Stimulated activated CD8-positive, alpha-beta memory T cell treated with anti-CD3 and anti-CD28 coated beads, Interleukin-15, amount 100 ng/mL, for 1 hour (primary cell): ENCODE measurements around the gene BCKDK.
A peak's percentile ranks its signal among the peaks of the same experiment; 100 is the strongest.

Experiments
- DNase-seq: peaks from one replicate; pipeline ENCODE4 v3.0.0-alpha.2; 2020; ENCODE audit warnings: low read depth

The BCKDK gene

DNA sequence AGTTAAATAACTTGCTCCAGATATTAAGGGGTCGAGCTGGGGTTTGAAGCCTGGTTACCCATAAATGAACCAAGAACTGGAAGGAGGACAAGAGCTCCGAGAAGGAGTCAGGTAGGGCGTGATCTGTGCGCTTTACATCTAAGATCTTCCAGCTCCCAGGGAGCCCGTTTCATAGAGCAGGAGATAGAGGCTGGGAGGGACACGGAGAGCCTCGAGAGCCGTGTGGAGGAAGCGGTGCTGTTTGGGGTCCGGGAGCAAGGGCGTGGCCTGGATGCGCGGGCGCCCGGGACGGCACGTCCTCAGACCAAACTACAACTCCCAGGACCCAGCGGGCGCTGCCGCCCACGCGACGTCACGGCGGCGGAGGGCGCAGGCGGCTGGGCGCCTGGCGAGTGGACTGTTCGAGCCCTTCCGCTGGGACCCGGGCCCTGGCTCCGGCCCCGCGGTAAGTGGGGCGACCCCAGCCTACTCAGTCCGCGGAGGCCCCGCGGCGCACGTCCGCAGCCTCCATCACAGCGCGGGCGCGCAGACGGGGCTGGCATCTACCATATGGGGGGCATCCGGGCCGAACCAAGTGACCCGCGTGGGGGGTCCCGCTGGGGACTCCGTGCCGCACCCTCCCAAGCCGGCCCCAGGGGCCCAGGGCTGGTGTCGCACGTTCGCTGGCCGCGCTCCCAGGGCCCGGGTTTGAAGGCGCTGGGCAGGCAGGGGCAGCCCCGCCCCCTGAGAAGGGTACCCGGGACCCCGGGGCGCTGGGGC is at the start of gene BCKDK:
Gene BCKDK, plus strand, starts transcription at position 352 of the 759 bp plus-strand sequence. CDS start 838 bp downstream, outside the sequence.
- DNase-seq = peak; percentile 21

DNA sequence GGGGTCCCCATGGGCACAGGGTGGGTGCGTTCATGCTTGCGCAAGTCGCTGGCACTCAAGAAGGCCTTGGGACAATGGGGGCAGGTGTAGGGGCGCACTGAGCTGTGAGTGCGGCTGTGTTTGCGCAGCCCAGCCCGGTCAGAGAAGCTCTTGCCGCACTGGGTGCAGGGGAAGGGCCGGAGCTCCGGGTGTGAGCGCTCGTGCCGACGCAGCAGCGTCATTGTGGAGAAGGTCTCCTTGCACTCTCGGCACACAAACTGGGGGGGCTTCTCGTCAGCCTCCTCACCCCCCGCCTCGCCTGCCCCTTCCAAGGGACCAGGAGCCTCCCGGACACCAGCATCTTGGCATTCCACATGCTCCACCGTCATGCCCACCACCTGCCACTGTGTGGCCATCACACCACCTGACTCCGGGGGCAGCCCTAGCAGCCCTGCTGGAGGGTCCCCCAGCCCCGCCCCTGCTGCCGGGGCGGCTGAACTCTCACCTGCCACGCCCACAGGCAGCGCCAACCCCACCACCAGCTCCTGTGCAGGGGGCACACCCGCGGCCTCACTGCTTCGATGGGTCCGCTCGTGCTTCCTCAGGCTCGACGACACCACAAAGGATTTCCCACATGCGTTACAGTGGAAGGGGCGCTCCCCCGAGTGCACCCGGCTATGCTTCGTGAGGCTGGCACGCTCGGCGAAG is 46.9 kb upstream of the BCKDK start:
- no peak for DNase-seq

DNA sequence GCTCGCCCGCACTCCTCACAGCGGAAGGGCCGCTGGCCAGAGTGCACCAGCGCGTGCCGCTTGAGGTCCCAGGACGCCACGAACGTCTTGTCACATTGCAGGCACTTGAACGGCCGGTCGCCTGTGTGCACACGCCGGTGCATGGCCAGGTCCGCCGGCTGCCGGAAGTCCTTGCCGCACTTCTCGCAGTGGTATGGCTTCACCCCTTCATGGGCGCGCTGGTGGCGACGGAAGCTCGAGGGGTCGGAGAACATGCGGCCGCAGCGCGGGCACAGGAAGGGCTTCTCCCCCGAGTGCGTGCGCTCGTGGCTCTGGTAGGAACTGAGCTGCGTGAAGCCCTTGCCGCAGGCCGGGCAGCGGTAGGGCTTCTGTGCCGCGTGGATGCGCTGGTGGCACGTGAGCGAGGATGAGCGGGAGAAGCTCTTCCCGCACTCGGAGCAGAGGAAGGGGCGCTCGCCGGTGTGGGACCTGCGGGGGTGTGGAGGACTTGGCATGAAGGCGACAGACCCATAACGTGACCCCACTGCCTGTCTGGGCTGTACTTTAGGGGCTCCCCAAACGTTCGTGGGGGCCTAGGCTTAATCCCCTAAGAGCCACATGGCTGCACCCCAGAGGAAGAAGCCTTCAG is 46.3 kb upstream of the BCKDK start:
- DNase-seq = no peak

- no peak for DNase-seq
These were observed 44.7 kb upstream of the BCKDK start for GRCh38 chr16:31063495-31063842.

DNA sequence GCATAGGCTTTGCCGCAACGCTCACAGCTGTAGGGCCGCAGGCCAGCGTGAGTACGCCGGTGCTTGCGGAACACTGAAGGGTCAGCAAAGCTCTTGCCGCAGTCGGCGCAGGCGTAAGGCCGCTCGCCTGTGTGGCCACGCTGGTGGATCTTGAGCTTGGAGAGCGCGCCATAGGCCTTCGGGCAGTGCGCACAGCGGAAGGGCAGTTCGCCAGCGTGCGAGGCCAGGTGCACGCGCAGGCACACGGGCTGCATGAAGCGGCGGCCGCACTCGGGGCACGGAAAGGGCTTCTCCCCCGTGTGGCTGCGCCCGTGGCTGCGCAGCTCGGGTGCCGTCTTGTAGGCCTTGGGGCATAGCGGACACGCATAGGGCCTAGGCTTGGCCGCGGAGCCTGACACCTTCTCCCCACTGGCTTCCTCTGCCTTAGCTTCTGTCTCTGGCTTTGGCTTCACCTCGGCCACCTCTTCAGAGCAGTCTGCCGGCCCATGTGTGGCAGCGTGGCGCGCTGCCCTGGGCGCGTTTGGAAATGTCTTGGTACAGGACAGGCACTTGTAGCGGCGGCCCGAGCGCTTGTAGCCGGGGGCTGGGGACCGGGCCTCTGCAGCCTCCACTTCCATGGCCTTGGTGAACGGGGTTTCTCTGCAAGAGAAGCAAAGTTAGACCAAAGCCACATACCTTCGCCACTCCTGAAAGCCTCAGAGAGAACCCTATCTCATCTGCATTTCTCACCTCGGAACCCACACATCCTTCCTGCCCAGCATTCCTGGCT is 44.2 kb upstream of the BCKDK start:
- DNase-seq = no peak

DNA sequence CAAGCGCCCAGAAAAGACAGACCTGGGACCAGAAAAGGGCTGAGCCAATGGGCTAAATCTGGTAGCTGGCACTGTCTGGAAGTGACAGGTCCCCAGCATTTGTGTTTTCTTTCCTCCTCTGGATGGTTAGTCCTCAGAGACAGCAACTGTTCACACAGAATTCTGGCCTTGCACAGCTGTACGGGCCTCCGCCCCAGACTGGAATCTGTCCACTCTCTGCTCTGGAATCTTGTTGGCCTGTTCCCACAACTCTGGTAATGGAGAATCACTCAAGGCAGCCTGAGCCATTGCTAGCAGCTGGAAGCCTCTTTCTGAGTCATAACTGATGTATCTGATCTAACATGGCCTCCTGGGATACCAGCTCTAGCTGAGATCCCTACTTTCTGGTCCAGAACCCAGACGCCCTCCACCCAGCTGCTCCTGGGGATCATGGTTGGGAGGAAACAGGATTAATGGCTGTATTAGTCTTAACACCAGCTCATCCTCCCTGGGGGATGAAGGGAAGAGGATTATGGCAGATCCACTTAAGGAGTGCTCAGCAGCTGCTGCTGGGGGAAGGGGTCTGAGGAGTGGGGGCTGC is 43.2 kb upstream of the BCKDK start:
- DNase-seq = no peak

DNA sequence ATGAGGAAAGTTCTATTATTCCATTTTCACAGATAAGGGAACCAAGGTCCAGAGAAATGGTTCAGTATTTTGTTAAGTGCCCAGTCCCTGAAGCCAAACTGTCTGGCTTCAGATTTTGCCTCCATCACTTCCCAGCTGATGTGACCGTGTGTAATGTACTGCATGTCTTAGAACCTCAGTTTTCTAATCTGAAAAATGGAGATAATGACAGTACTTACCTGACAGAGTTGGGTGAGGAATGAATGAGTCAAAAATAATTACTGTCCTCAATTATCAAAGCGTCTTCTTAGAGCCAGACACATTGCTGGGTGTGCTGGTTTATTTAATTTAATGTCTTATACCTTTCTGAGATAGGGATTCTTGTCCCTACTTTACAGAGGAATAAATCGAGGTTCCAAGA is 40.8 kb upstream of the BCKDK start:
- no peak for DNase-seq

DNA sequence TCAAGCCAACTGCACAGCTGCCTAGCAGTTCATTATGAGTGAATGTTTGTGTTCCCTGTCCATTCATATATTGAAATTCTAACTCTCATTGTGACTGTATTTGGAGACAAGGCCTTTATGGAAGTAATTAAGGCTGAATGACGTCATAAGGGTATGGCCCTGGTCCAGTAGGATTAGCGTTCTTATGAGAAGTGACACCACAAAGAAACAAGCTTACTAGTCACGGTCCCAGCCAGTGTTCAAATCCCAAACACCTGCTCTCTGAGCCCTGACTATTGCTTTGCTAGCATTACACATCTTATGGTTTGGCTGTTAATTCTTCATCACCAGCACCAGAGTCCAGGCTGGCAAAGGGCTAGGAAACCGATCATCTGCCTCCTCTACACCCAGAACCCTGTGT is 36.3 kb upstream of the BCKDK start:
- DNase-seq = no peak

DNA sequence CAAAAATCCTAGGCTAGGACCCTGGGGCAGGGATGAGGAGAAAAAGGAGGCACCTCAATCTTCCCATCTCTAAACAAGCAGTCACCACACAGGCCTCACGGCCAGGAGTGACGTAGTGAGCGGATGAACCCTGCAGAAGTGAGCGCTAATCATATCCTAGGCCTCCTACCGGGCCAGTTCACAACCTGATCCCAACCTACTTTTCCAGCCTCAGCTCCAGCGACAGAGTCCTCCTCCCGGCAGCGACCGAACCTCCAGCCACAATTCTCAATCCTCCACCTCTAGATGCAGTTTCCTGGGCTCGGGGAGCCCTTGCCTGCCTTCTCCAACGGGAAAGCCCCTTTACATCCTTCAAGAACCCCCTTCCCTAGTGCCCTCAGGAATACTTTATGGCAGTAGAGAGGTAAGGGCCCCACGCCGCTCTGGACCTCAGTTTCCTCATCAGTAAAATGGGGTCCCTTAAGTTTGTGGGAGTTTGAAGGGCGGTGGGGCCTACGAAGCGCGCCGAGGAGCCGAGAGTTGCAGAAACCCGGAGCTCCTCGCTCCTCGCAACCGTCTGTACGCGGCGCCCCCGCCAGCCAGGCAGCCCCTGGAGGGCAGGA is 35.5 kb upstream of the BCKDK start:
- DNase-seq = no peak

GRCh38 chr16:31073142-31073969 is 34.8 kb upstream of the BCKDK start:
- DNase-seq = peak; percentile 77

GRCh38 chr16:31073970-31074813 is 34.0 kb upstream of the BCKDK start, which contains the start of the genes ZNF646 and ZNF668:
Gene ZNF646, plus strand, starts transcription at chr16:31074422. Its CDS starts 1,903 bp downstream, at chr16:31076325.
Gene ZNF668, minus strand, starts transcription at chr16:31074240. Its CDS starts 9,781 bp downstream, at chr16:31064459.
- peak; percentile 95 for DNase-seq

GRCh38 chr16:31074814-31075183 is 33.4 kb upstream of the BCKDK start:
- no peak for DNase-seq

GRCh38 chr16:31076319-31076718 is 31.9 kb upstream of the BCKDK start:
- DNase-seq = no peak

DNA sequence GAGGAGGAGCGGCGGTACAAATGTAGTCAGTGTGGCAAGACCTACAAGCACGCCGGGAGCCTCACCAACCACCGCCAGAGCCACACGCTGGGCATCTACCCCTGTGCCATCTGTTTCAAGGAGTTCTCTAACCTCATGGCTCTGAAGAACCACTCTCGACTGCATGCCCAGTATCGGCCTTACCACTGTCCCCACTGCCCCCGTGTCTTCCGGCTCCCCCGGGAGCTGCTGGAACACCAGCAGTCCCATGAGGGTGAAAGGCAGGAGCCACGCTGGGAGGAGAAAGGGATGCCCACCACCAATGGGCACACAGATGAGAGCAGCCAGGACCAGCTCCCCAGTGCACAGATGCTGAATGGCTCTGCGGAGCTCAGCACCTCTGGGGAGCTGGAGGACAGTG is 31.2 kb upstream of the BCKDK start:
- no peak for DNase-seq

GRCh38 chr16:31077592-31078396 is 30.4 kb upstream of the BCKDK start:
- no peak for DNase-seq

GRCh38 chr16:31078597-31079341 is 29.4 kb upstream of the BCKDK start:
- no peak for DNase-seq

- no peak for DNase-seq
These were observed 28.7 kb upstream of the BCKDK start for GRCh38 chr16:31079342-31079944.
